ENCODE data around the gene LMO7.

- no peak for TF ChIP-seq CTCF (IDR thresholded peaks at IDR 0.05)
- no peak for TF ChIP-seq POLR2AphosphoS5 (IDR thresholded peaks at IDR 0.05; ENCODE audit: low read depth, low read length)
- no peak for TF ChIP-seq REST (IDR thresholded peaks at IDR 0.05; ENCODE audit: insufficient read depth in 1 of 2, low read depth in 2 of 2, low read length in 1 of 2)
- TF ChIP-seq SIN3A (IDR thresholded peaks at IDR 0.05; ENCODE audit: borderline replicate concordance, insufficient read depth, low read depth, low read length): no peak
Observed at GRCh38 chr13:75764251-75764925, 128.3 kb downstream of the LMO7 start.

Measured in Panc1 (cell line).